Measurements from ENCODE around the gene TRIP11. TPM values are rescaled to one million over a fixed set of nuclear protein-coding genes. Genes with fewer than 3 reads are reported as not detected.

TRIP11 gene
- total RNA-seq, 1 donor, result 53.3 TPM

- H3K4me3 ChIP-seq (ENCODE audit: low read depth, low read length), result no peak overlapping the region
- no peak for DNase-seq (ENCODE audit: low read depth)
- no peak for TF ChIP-seq CTCF (IDR thresholded peaks at IDR 0.05; ENCODE audit: insufficient read depth, low read length)
Observed at GRCh38 chr14:91934554-91935285, 105.1 kb downstream of the TRIP11 start.

GRCh38 chr14:91931478-91932088, 108.3 kb downstream of the TRIP11 start:
- TF ChIP-seq CTCF (IDR thresholded peaks at IDR 0.05; ENCODE audit: insufficient read depth, low read length), result no peak
- H3K4me3 ChIP-seq (ENCODE audit: low read depth, low read length), result no peak overlapping the region
- DNase-seq (ENCODE audit: low read depth), result peak; percentile 24

GRCh38 chr14:91929700-91930099, 110.2 kb downstream of the TRIP11 start:
- TF ChIP-seq CTCF (IDR thresholded peaks at IDR 0.05; ENCODE audit: insufficient read depth, low read length), result no peak

GRCh38 chr14:91927800-91928199, 112.1 kb downstream of the TRIP11 start:
- TF ChIP-seq CTCF (IDR thresholded peaks at IDR 0.05; ENCODE audit: insufficient read depth, low read length), result no peak
- H3K4me3 ChIP-seq (ENCODE audit: low read depth, low read length), result no peak overlapping the region
- DNase-seq (ENCODE audit: low read depth), result no peak

More at GRCh38 chr14:91929700-91930099, 110.2 kb downstream of the TRIP11 start:
- no peak overlapping the region for H3K4me3 ChIP-seq (ENCODE audit: low read depth, low read length)
- DNase-seq (ENCODE audit: low read depth), result peak; percentile 34

GRCh38 chr14:91927191-91927590, 112.7 kb downstream of the TRIP11 start:
- no peak overlapping the region for H3K4me3 ChIP-seq (ENCODE audit: low read depth, low read length)
- no peak for DNase-seq (ENCODE audit: low read depth)
- no peak for TF ChIP-seq CTCF (IDR thresholded peaks at IDR 0.05; ENCODE audit: insufficient read depth, low read length)

- TF ChIP-seq CTCF (IDR thresholded peaks at IDR 0.05; ENCODE audit: insufficient read depth, low read length), result no peak
- no peak for DNase-seq (ENCODE audit: low read depth)
- no peak overlapping the region for H3K4me3 ChIP-seq (ENCODE audit: low read depth, low read length)
Observed at GRCh38 chr14:91926131-91926890, 113.5 kb downstream of the TRIP11 start.

Data from fibroblast of the aortic adventitia (primary cell).